Natural killer cell (primary cell): ENCODE measurements around the gene KIAA1671. TPM values are rescaled to one million over a fixed set of nuclear protein-coding genes. Genes with fewer than 3 reads are reported as not detected.

ENCODE experiments used
- ATAC-seq, 3 donors: fragments of 150-1000 bp in 2 of 3; fragments of 200-7000 bp in 1 of 3; cut with Tn5 transposase; 1 replicate in 1 of 3; 2 replicates in 2 of 3; pipeline ENCODE4 v1.10.0; 2021; ENCODE audit warnings: mild to moderate bottlenecking in 2 of 3, moderate library complexity in 2 of 3
- DNase-seq, 2 donors: peaks; one replicate each; pipeline versions ENCODE4 v3.0.0 to v3.0.0-alpha.2; 2013 to 2021; ENCODE audit warnings: mixed read lengths in 1 of 2
- H3K27ac ChIP-seq: one replicate; pipeline ENCODE4 v1.5.1; 2013; ENCODE audit warnings: mild to moderate bottlenecking, low read length
- H3K27me3 ChIP-seq: one replicate; pipeline ENCODE4 v1.6.1; 2013; ENCODE audit warnings: low read length; ENCODE audit not compliant: control insufficient read depth, insufficient read depth
- H3K36me3 ChIP-seq: one replicate; pipeline ENCODE4 v1.6.1; 2013; ENCODE audit warnings: low read length; ENCODE audit not compliant: control insufficient read depth, insufficient read depth
- H3K4me1 ChIP-seq: one replicate; pipeline ENCODE4 v1.6.1; 2013; ENCODE audit warnings: low read length; ENCODE audit not compliant: control insufficient read depth, insufficient read depth
- H3K4me3 ChIP-seq: one replicate; pipeline ENCODE4 v1.5.1; 2013; ENCODE audit warnings: low read length
- H3K9me3 ChIP-seq: one replicate; pipeline ENCODE4 v1.6.1; 2013; ENCODE audit warnings: low read length; ENCODE audit not compliant: control insufficient read depth, insufficient read depth
- H3K27ac Mint-ChIP-seq, 2 donors: one replicate each; pipeline ENCODE4 v1.8.0; 2022; ENCODE audit warnings: mild to moderate bottlenecking in 2 of 2, mixed read lengths in 2 of 2, moderate library complexity in 1 of 2
- H3K27me3 Mint-ChIP-seq, 2 donors: one replicate each; pipeline ENCODE4 v1.8.0; 2022; ENCODE audit warnings: low read depth in 2 of 2, mixed read lengths in 2 of 2
- H3K36me3 Mint-ChIP-seq: one replicate; pipeline ENCODE4 v1.8.0; 2022; ENCODE audit warnings: mixed read lengths
- H3K4me1 Mint-ChIP-seq, 2 donors: one replicate each; pipeline ENCODE4 v1.8.0; 2022; ENCODE audit warnings: mixed read lengths in 2 of 2
- H3K4me3 Mint-ChIP-seq: one replicate; pipeline ENCODE4 v1.8.0; 2022; ENCODE audit warnings: mild to moderate bottlenecking, moderate library complexity, mixed read lengths
- H3K9me3 Mint-ChIP-seq, 2 donors: one replicate each; pipeline ENCODE4 v1.8.0; 2022; ENCODE audit warnings: mixed read lengths in 2 of 2
- CTCF ChIP-seq: fragments of 200-600 bp; IDR thresholded peaks from one replicate; pipeline ENCODE4 v1.8.0; 2022; ENCODE audit warnings: antibody characterized with exemption
- WGBS: methylation state at CpG from one replicate; pipeline ENCODE4 v1.1.7; 2013; ENCODE audit warnings: missing lambda C conversion rate; ENCODE audit not compliant: insufficient coverage; 5-methylcytosine and 5-hydroxymethylcytosine counted together
- intact Hi-C: fragments of 100-400 bp; cut with micrococcal nuclease; formaldehyde crosslinking; loops from one replicate; pipeline ENCODE4 v1.14.2; 2022
- total RNA-seq, 4 donors: library from RNA; stranded (reverse); fragments of 120-200 nt in 1 of 4; gene quantifications; one replicate each; pipeline versions ENCODE4 v1.2.3 to v1.2.4, GENCODE V29; 2013 to 2022

Gene KIAA1671
- total RNA-seq, 3 donors from 2014 or later (not counting 1 experiment from before 2014, with no cell fraction given): 3.6 to 24.0 (median 7.3) TPM

- intact Hi-C loops: no loop called here
- 91% methylated on average over 2 of the region's 2 CpGs for WGBS
Observed at GRCh38 chr22:24972369-24972768, 19.9 kb downstream of the KIAA1671 start.

GRCh38 chr22:24973872-24974271 lies 21.4 kb downstream of the KIAA1671 start:
- H3K27me3 ChIP-seq: no peaks in the 10 kb centered on the region
- no peaks in the 10 kb centered on the region for H3K4me1 Mint-ChIP-seq
- H3K9me3 Mint-ChIP-seq: no peaks in the 10 kb centered on the region
- no peak for TF ChIP-seq CTCF
- H3K4me3 Mint-ChIP-seq: no peak overlapping the region
- intact Hi-C loops: no loop called here
- no peak for ATAC-seq
- H3K4me1 ChIP-seq: no peaks in the 10 kb centered on the region
- no peak overlapping the region for H3K4me3 ChIP-seq
- H3K27ac ChIP-seq: no peak overlapping the region
- no peaks in the 10 kb centered on the region for H3K36me3 Mint-ChIP-seq
- no peak for DNase-seq
- H3K27ac Mint-ChIP-seq: no peak overlapping the region
- WGBS: 87% methylated on average over 6 of the region's 6 CpGs
- H3K36me3 ChIP-seq: no peaks in the 10 kb centered on the region
- H3K27me3 Mint-ChIP-seq: no peaks in the 10 kb centered on the region
- H3K9me3 ChIP-seq: no peaks in the 10 kb centered on the region

More at GRCh38 chr22:24972369-24972768, 19.9 kb downstream of the KIAA1671 start:
- H3K27ac ChIP-seq: no peak overlapping the region
- H3K27me3 ChIP-seq: no peaks in the 10 kb centered on the region
- no peaks in the 10 kb centered on the region for H3K27me3 Mint-ChIP-seq
- no peaks in the 10 kb centered on the region for H3K9me3 ChIP-seq
- no peaks in the 10 kb centered on the region for H3K4me1 ChIP-seq
- no peak overlapping the region for H3K4me3 ChIP-seq
- no peak overlapping the region for H3K4me3 Mint-ChIP-seq
- DNase-seq: no peak
- no peaks in the 10 kb centered on the region for H3K36me3 Mint-ChIP-seq
- TF ChIP-seq CTCF: no peak
- no peak overlapping the region for H3K27ac Mint-ChIP-seq
- no peaks in the 10 kb centered on the region for H3K4me1 Mint-ChIP-seq
- no peaks in the 10 kb centered on the region for H3K9me3 Mint-ChIP-seq
- ATAC-seq: no peak
- no peaks in the 10 kb centered on the region for H3K36me3 ChIP-seq

GRCh38 chr22:24975125-24975640 lies 22.7 kb downstream of the KIAA1671 start:
- H3K4me1 Mint-ChIP-seq: no peaks in the 10 kb centered on the region
- Histone ChIP-seq H3K4me1 (no peaks in the 10 kb centered on the region), H3K27ac (no peak overlapping the region), H3K27me3 (no peaks in the 10 kb centered on the region), H3K36me3 (no peaks in the 10 kb centered on the region), H3K9me3 (no peaks in the 10 kb centered on the region), H3K4me3 (no peak overlapping the region)
- H3K27ac Mint-ChIP-seq: no peak overlapping the region
- ATAC-seq (no peak), DNase-seq (no peak)
- no peaks in the 10 kb centered on the region for H3K9me3 Mint-ChIP-seq
- H3K27me3 Mint-ChIP-seq: no peaks in the 10 kb centered on the region
- H3K36me3 Mint-ChIP-seq: no peaks in the 10 kb centered on the region
- WGBS: 73% methylated on average over 5 of the region's 5 CpGs
- intact Hi-C loops: no loop called here
- H3K4me3 Mint-ChIP-seq: no peak overlapping the region
- no peak for TF ChIP-seq CTCF

- TF ChIP-seq CTCF: no peak
- H3K4me1 ChIP-seq: no peaks in the 10 kb centered on the region
- Mint-ChIP-seq H3K36me3 (no peaks in the 10 kb centered on the region), H3K4me1 (no peaks in the 10 kb centered on the region), H3K9me3 (no peaks in the 10 kb centered on the region), H3K4me3 (no peak overlapping the region), H3K27ac (no peak overlapping the region), H3K27me3 (no peaks in the 10 kb centered on the region)
- no peak overlapping the region for H3K27ac ChIP-seq
- intact Hi-C loops: no loop called here
- no peaks in the 10 kb centered on the region for H3K9me3 ChIP-seq
- no peak overlapping the region for H3K4me3 ChIP-seq
- H3K27me3 ChIP-seq: no peaks in the 10 kb centered on the region
- no peak for DNase-seq
- ATAC-seq: no peak
- no peaks in the 10 kb centered on the region for H3K36me3 ChIP-seq
- WGBS: 91% methylated on average over 11 of the region's 11 CpGs
Observed at GRCh38 chr22:24975813-24976341, 23.4 kb downstream of the KIAA1671 start.
